C1 segment of cervical spinal cord (tissue), 14 donors: ENCODE measurements around the gene VPS13D.

Experiments used
- DNase-seq, 14 donors: peaks; one replicate each; lab custom pipeline; 2025; lab: John Stamatoyannopoulos, UW

The VPS13D gene

GRCh38 chr1:12552111-12552888 lies 322.5 kb downstream of the VPS13D start:
- no peak for DNase-seq

GRCh38 chr1:12552951-12553921 lies 323.4 kb downstream of the VPS13D start:
- peak in 1 of 14 donors; percentile 11 for DNase-seq

- no peak for DNase-seq
These were observed 324.1 kb downstream of the VPS13D start for GRCh38 chr1:12553963-12554362.

GRCh38 chr1:12554521-12555305 lies 324.9 kb downstream of the VPS13D start:
- no peak for DNase-seq

GRCh38 chr1:12555411-12556367 lies 325.9 kb downstream of the VPS13D start:
- DNase-seq: no peak

GRCh38 chr1:12556368-12556930 lies 326.6 kb downstream of the VPS13D start:
- peak in 7 of 14 donors; percentile 32 to 68 (median 52) for DNase-seq

GRCh38 chr1:12556957-12557935 lies 327.4 kb downstream of the VPS13D start:
- DNase-seq: no peak

- DNase-seq: no peak
These were observed 331.3 kb downstream of the VPS13D start for GRCh38 chr1:12561121-12561520.
